Anterior cingulate cortex (tissue), 58 donors: Measurements from ENCODE around the gene ARL1.
"Not testable (repeated sequence)": the region's sequence is repeated elsewhere in the genome, so short reads cannot be mapped to it uniquely, and the experiment has no call there.

ENCODE experiments used
- DNase-seq, 58 donors: peaks; one replicate each; lab custom pipeline; 2025; lab: John Stamatoyannopoulos, UW

Gene ARL1

GRCh38 chr12:101407436-101408345 is at the start of gene ARL1:
Gene ARL1 (minus strand): TSS chr12:101407772. CDS start chr12:101407645, 127 bp downstream.
- peak in 57 of 58 donors; percentile 39 to 89 (median 75) for DNase-seq

- DNase-seq, result no peak
Observed at GRCh38 chr12:101455685-101456084, 48.1 kb upstream of the ARL1 start.

- DNase-seq, result no peak
Observed at GRCh38 chr12:101441461-101442224, 34.1 kb upstream of the ARL1 start.

GRCh38 chr12:101439236-101439635 is 31.7 kb upstream of the ARL1 start:
- DNase-seq, result no peak

- no peak for DNase-seq
Observed at GRCh38 chr12:101436136-101436535, 28.6 kb upstream of the ARL1 start.

GRCh38 chr12:101430456-101430855 is 22.9 kb upstream of the ARL1 start:
- no peak for DNase-seq

GRCh38 chr12:101424620-101425019 is 17.0 kb upstream of the ARL1 start:
- no peak for DNase-seq

GRCh38 chr12:101422066-101422465 is 14.5 kb upstream of the ARL1 start:
- DNase-seq, result not testable (repeated sequence)

GRCh38 chr12:101415228-101415627 is 7.7 kb upstream of the ARL1 start:
- no peak for DNase-seq

- peak in 12 of 58 donors; percentile 0 to 47 (median 2) for DNase-seq
Observed at GRCh38 chr12:101414533-101415119, 7.1 kb upstream of the ARL1 start.

- DNase-seq, result not testable (repeated sequence)
Observed at GRCh38 chr12:101410169-101410568, 2.6 kb upstream of the ARL1 start.

GRCh38 chr12:101407049-101407435 is 530 bp downstream of the ARL1 start:
- peak in 12 of 58 donors; percentile 4 to 55 (median 28) for DNase-seq

GRCh38 chr12:101391181-101391580 is 16.4 kb downstream of the ARL1 start:
- DNase-seq, result not testable (repeated sequence)

GRCh38 chr12:101379149-101379548 is 28.4 kb downstream of the ARL1 start:
- DNase-seq, result no peak

- DNase-seq, result no peak
Observed at GRCh38 chr12:101375573-101375972, 32.0 kb downstream of the ARL1 start.

GRCh38 chr12:101372431-101372830 is 35.1 kb downstream of the ARL1 start:
- no peak for DNase-seq

GRCh38 chr12:101368016-101368415 is 39.6 kb downstream of the ARL1 start:
- DNase-seq, result no peak

GRCh38 chr12:101361455-101361854 is 46.1 kb downstream of the ARL1 start:
- no peak for DNase-seq

- no peak for DNase-seq
Observed at GRCh38 chr12:101356794-101357193, 50.8 kb downstream of the ARL1 start.

GRCh38 chr12:101351682-101352081 is 55.9 kb downstream of the ARL1 start:
- DNase-seq, result no peak

GRCh38 chr12:101343893-101344292 is 63.7 kb downstream of the ARL1 start:
- DNase-seq, result no peak
